Keratinocyte (primary cell): ENCODE results near the gene TMEFF2. TPM values are rescaled to one million over a fixed set of nuclear protein-coding genes. Genes with fewer than 3 reads are reported as not detected.

Experiments
- DNase-seq: peaks from one replicate; pipeline ENCODE4 v3.0.0-alpha.2; 2011; ENCODE audit warnings: low read depth, missing footprints, low spot score
- FAIRE-seq: peaks from 2 replicates; lab custom pipeline; 2011; peaks lifted over from hg19 to GRCh38; lab: Jason Lieb, UNC
- H2AFZ ChIP-seq: 2 replicates; pipeline ENCODE4 v1.6.0; 2012; ENCODE audit warnings: low read length, control low read depth, inconsistent platforms; ENCODE audit not compliant: control insufficient read depth
- H3K27ac ChIP-seq: 2 replicates; pipeline ENCODE4 v1.5.1; 2011; ENCODE audit warnings: low read length; ENCODE audit not compliant: control insufficient read depth, insufficient read depth
- H3K27me3 ChIP-seq: 3 replicates; pipeline ENCODE4 v1.6.0; 2011; ENCODE audit warnings: low read length; ENCODE audit not compliant: control insufficient read depth, insufficient read depth; ENCODE audit errors: extremely low read depth
- H3K36me3 ChIP-seq, 2 experiments: 2 replicates in 1 of 2; 3 replicates in 1 of 2; pipeline ENCODE4 v1.5.1; 2011; ENCODE audit warnings: low read length in 2 of 2, mild to moderate bottlenecking in 1 of 2; ENCODE audit not compliant: control insufficient read depth in 2 of 2, insufficient read depth in 2 of 2; ENCODE audit errors: extremely low read depth in 1 of 2
- H3K4me1 ChIP-seq: 3 replicates; pipeline ENCODE4 v1.5.1; 2011; ENCODE audit warnings: low read length; ENCODE audit not compliant: control insufficient read depth, insufficient read depth; ENCODE audit errors: extremely low read depth
- H3K4me2 ChIP-seq: 3 replicates; pipeline ENCODE4 v1.6.0; 2011; ENCODE audit warnings: low read depth, low read length; ENCODE audit not compliant: control insufficient read depth, insufficient read depth; ENCODE audit errors: extremely low read depth
- H3K4me3 ChIP-seq, 3 experiments: fragments of 200-600 bp in 1 of 3; sonication (generic) in 1 of 3; 2 replicates in 2 of 3; 3 replicates in 1 of 3; pipeline ENCODE4 v1.5.1; 2011 to 2016; ENCODE audit warnings: low read length in 3 of 3, mild to moderate bottlenecking in 3 of 3, control low read depth in 2 of 3, inconsistent platforms in 1 of 3, low read depth in 1 of 3, mixed read lengths in 1 of 3, mixed run types in 1 of 3, moderate library complexity in 1 of 3; ENCODE audit not compliant: control insufficient read depth in 2 of 3, insufficient read depth in 2 of 3; ENCODE audit errors: extremely low read depth in 1 of 3
- H3K79me2 ChIP-seq: 2 replicates; pipeline ENCODE4 v1.6.0; 2012; ENCODE audit warnings: low read length; ENCODE audit not compliant: control insufficient read depth, insufficient read depth
- H3K9ac ChIP-seq: 3 replicates; pipeline ENCODE4 v1.6.0; 2011; ENCODE audit warnings: low read length; ENCODE audit not compliant: control insufficient read depth, insufficient read depth; ENCODE audit errors: extremely low read depth
- H3K9me1 ChIP-seq: 3 replicates; pipeline ENCODE4 v1.6.0; 2011; ENCODE audit warnings: low read length; ENCODE audit not compliant: control insufficient read depth, insufficient read depth; ENCODE audit errors: extremely low read depth
- H3K9me3 ChIP-seq: 2 replicates; pipeline ENCODE4 v1.5.1; 2012; ENCODE audit warnings: low read depth, low read length; ENCODE audit not compliant: control insufficient read depth
- H4K20me1 ChIP-seq: 3 replicates; pipeline ENCODE4 v1.6.0; 2011; ENCODE audit warnings: low read length; ENCODE audit not compliant: control insufficient read depth, insufficient read depth; ENCODE audit errors: extremely low read depth
- CTCF ChIP-seq, 3 experiments: IDR thresholded peaks in 1 of 3; conservative IDR thresholded peaks in 1 of 3; optimal IDR thresholded peaks in 1 of 3; 2 replicates in 2 of 3; 3 replicates in 1 of 3; pipeline versions ENCODE3 to v1.5.1; 2011; ENCODE audit warnings: low read length in 3 of 3, mild to moderate bottlenecking in 3 of 3, moderate library complexity in 2 of 3, control low read depth in 1 of 3, inconsistent platforms in 1 of 3; ENCODE audit not compliant: insufficient read depth in 2 of 3; ENCODE audit errors: extremely low read depth in 1 of 3
- EZH2 ChIP-seq: IDR thresholded peaks from one replicate; pipeline ENCODE4 v1.6.1; 2012; ENCODE audit warnings: inconsistent platforms, mild to moderate bottlenecking, low read length, moderate library complexity
- dilution Hi-C: fragments of 300-500 bp; cut with MboI; formaldehyde crosslinking; loops from one replicate; pipeline ENCODE4 v1.7.0; 2020; ENCODE audit warnings: low sequenced_read_pairs; ENCODE audit not compliant: extremely low pct_ligation_motif_present
- polyA plus RNA-seq, 5 experiments: library from polyadenylated mRNA; depleted of rRNA in 3 of 5; stranded (reverse) in 3 of 5; stranded (forward) in 1 of 5; unstranded in 1 of 5; fragments of >200 nt; gene quantifications; 1 replicate in 1 of 5; 2 replicates in 3 of 5; 3 replicates in 1 of 5; pipeline versions ENCODE4 v1.2.1 to v1.2.3, GENCODE V29; 2011 to 2012; ENCODE audit warnings: missing spikeins in 2 of 5, low read depth in 1 of 5, low replicate concordance in 1 of 5

Gene TMEFF2
- polyA plus RNA-seq, 1 donor (not counting 4 experiments of a cell fraction or from before 2014, with no cell fraction given): not detected

GRCh38 chr2:191931329-191931728, 263.4 kb downstream of the TMEFF2 start:
- Histone ChIP-seq H3K9me3 (no peaks in the 10 kb centered on the region), H3K27ac (no peak overlapping the region), H3K4me2 (no peak overlapping the region), H3K36me3 (no peaks in the 10 kb centered on the region), H3K79me2 (no peaks in the 10 kb centered on the region), H4K20me1 (no peaks in the 10 kb centered on the region), H2AFZ (no peak overlapping the region), H3K4me3 (no peak overlapping the region), H3K9ac (no peak overlapping the region), H3K4me1 (no peaks in the 10 kb centered on the region), H3K27me3 (no peaks in the 10 kb centered on the region), H3K9me1 (no peaks in the 10 kb centered on the region)
- no peak for TF ChIP-seq EZH2
- TF ChIP-seq CTCF (optimal IDR thresholded peaks at IDR 0.05 in 1 of 3, IDR thresholded peaks at IDR 0.05 in 1 of 3, conservative IDR thresholded peaks at IDR 0.05 in 1 of 3; ENCODE audit: extremely low read depth in 1 of 3, insufficient read depth in 2 of 3, low read length in 3 of 3): no peak
- dilution Hi-C loops: no loop called here
- DNase-seq (no peak), FAIRE-seq (no peak)

- no peak for FAIRE-seq
- dilution Hi-C loops: no loop called here
- no peaks in the 10 kb centered on the region for H3K79me2 ChIP-seq
Measured at GRCh38 chr2:191930205-191930604, 264.5 kb downstream of the TMEFF2 start.

More at GRCh38 chr2:191930205-191930604, 264.5 kb downstream of the TMEFF2 start:
- Histone ChIP-seq H4K20me1 (no peaks in the 10 kb centered on the region), H3K9ac (no peak overlapping the region), H2AFZ (no peak overlapping the region), H3K27ac (no peak overlapping the region), H3K4me1 (no peaks in the 10 kb centered on the region), H3K4me2 (no peak overlapping the region), H3K9me1 (no peaks in the 10 kb centered on the region), H3K9me3 (no peaks in the 10 kb centered on the region), H3K27me3 (no peaks in the 10 kb centered on the region), H3K4me3 (no peak overlapping the region), H3K36me3 (no peaks in the 10 kb centered on the region)
- no peak for TF ChIP-seq CTCF (optimal IDR thresholded peaks at IDR 0.05 in 1 of 3, IDR thresholded peaks at IDR 0.05 in 1 of 3, conservative IDR thresholded peaks at IDR 0.05 in 1 of 3; ENCODE audit: extremely low read depth in 1 of 3, insufficient read depth in 2 of 3, low read length in 3 of 3)
- no peak for TF ChIP-seq EZH2
- no peak for DNase-seq
